GM12878 (cell line): ENCODE results near the gene CEP19. TPM values are rescaled to one million over a fixed set of nuclear protein-coding genes. Genes with fewer than 3 reads are reported as not detected.

Experiments used
- BMI1 ChIP-seq: fragments of 450-650 bp; IDR thresholded peaks from 2 replicates; pipeline ENCODE4 v1.6.1; 2016; ENCODE audit warnings: mild to moderate bottlenecking, moderate library complexity, borderline replicate concordance
- BRCA1 ChIP-seq: IDR thresholded peaks from 2 replicates; pipeline ENCODE4 v1.6.1; 2011; ENCODE audit warnings: low read depth, low read length, improper control_type of control experiment
- CHD4 ChIP-seq: fragments of 200-600 bp; sonication (generic); IDR thresholded peaks from 2 replicates; pipeline ENCODE4 v1.6.1; 2016; ENCODE audit warnings: mild to moderate bottlenecking
- CREB1 ChIP-seq: IDR thresholded peaks from 2 replicates; pipeline ENCODE4 v1.6.1; 2012; ENCODE audit warnings: low read depth, mild to moderate bottlenecking, inconsistent platforms
- ESRRA ChIP-seq: IDR thresholded peaks from 2 replicates; pipeline ENCODE4 v1.6.1; 2012; ENCODE audit warnings: mild to moderate bottlenecking, low read length, improper control_type of control experiment
- GATAD2B ChIP-seq: fragments of 450-650 bp; conservative IDR thresholded peaks from 2 replicates; pipeline ENCODE4 v1.6.1; 2017; ENCODE audit warnings: low read depth, mild to moderate bottlenecking, moderate library complexity
- HDGF ChIP-seq: fragments of 450-650 bp; IDR thresholded peaks from 2 replicates; pipeline ENCODE4 v1.6.1; 2016; ENCODE audit warnings: antibody characterized with exemption
- IRF4 ChIP-seq: IDR thresholded peaks from 2 replicates; pipeline ENCODE4 v1.6.1; 2011; ENCODE audit warnings: low read depth, low read length
- KAT2A ChIP-seq: conservative IDR thresholded peaks from 2 replicates; pipeline ENCODE4 v1.6.1; 2011; ENCODE audit warnings: low read depth, low read length; ENCODE audit not compliant: control insufficient read depth
- MYB ChIP-seq: fragments of 150-350 bp; IDR thresholded peaks from 2 replicates; pipeline ENCODE4 v1.6.1; 2014; ENCODE audit warnings: mild to moderate bottlenecking, low read depth, low read length, borderline replicate concordance
- NFYA ChIP-seq: IDR thresholded peaks from 2 replicates; pipeline ENCODE4 v1.6.1; 2011; ENCODE audit warnings: low read depth, mild to moderate bottlenecking, low read length, improper control_type of control experiment, borderline replicate concordance
- PAX8 ChIP-seq: fragments of 450-650 bp; IDR thresholded peaks from 2 replicates; pipeline ENCODE4 v1.6.1; 2017; ENCODE audit warnings: mild to moderate bottlenecking, moderate library complexity
- POLR2AphosphoS5 ChIP-seq: IDR thresholded peaks from 2 replicates; pipeline ENCODE4 v1.6.1; 2011; ENCODE audit warnings: mild to moderate bottlenecking, low read length, inconsistent platforms
- RBBP5 ChIP-seq: fragments of 200-600 bp; sonication (generic); conservative IDR thresholded peaks from 2 replicates; pipeline ENCODE4 v1.6.1; 2016
- RCOR1 ChIP-seq: conservative IDR thresholded peaks from 2 replicates; pipeline ENCODE4 v1.6.1; 2012; ENCODE audit warnings: low read depth, low read length, improper control_type of control experiment
- SMC3 ChIP-seq: IDR thresholded peaks from 2 replicates; pipeline ENCODE4 v1.6.1; 2011; ENCODE audit warnings: low read length, improper control_type of control experiment, borderline replicate concordance
- SREBF1 ChIP-seq: IDR thresholded peaks from 2 replicates; pipeline ENCODE4 v1.6.1; 2012; ENCODE audit warnings: mild to moderate bottlenecking, low read length
- STAT1 ChIP-seq: fragments of 450-650 bp; conservative IDR thresholded peaks from 2 replicates; pipeline ENCODE4 v1.6.1; 2014; ENCODE audit warnings: antibody characterized with exemption, mild to moderate bottlenecking
- SUZ12 ChIP-seq: fragments of 200-600 bp; sonication (generic); IDR thresholded peaks from one replicate; pipeline ENCODE4 v1.6.1; 2018; ENCODE audit warnings: antibody characterized with exemption, mild to moderate bottlenecking; ENCODE audit not compliant: unreplicated experiment
- TCF12 ChIP-seq: IDR thresholded peaks from 2 replicates; pipeline ENCODE4 v1.6.1; 2011; ENCODE audit warnings: low read depth, mild to moderate bottlenecking, low read length
- YY1 ChIP-seq: IDR thresholded peaks from 2 replicates; pipeline ENCODE4 v1.6.1; 2011; ENCODE audit warnings: low read depth, mild to moderate bottlenecking, low read length
- ZBED1 ChIP-seq: IDR thresholded peaks from 2 replicates; pipeline ENCODE4 v1.6.1; 2016; ENCODE audit warnings: borderline replicate concordance
- polyA plus RNA-seq, 11 experiments: library from polyadenylated mRNA; depleted of rRNA in 4 of 11; unstranded in 6 of 11; stranded (reverse) in 5 of 11; fragments of >200 nt; fragmentation: Nextera tagmentation in 4 of 11; fragmentation: Illumina TruSeq in 1 of 11; extraction: Ambion mirVana in 4 of 11; extraction: Trizol in 1 of 11; gene quantifications; 1 replicate in 1 of 11; 2 replicates in 10 of 11; pipeline versions ENCODE4 v1.2.1 to v1.2.3, GENCODE V29; 2011 to 2016; ENCODE audit warnings: inconsistent platforms in 2 of 11, missing spikeins in 2 of 11, low read depth in 1 of 11
- total RNA-seq, 4 experiments: library from RNA; depleted of rRNA in 3 of 4; stranded (reverse); fragments of >200 nt in 3 of 4; fragmentation: Illumina TruSeq in 1 of 4; extraction: Trizol in 1 of 4; gene quantifications; 2 replicates each; pipeline versions ENCODE4 v1.2.1 to v1.2.3, GENCODE V29; 2013 to 2021
- TF ChIP-seq, protein P1 (sequence below): fragments of 150-350 bp; IDR thresholded peaks from 2 replicates; pipeline ENCODE4 v1.6.1; 2016; ENCODE audit warnings: low read depth, low read length
- TF ChIP-seq, protein P2 (sequence below): fragments of 450-650 bp; IDR thresholded peaks from 2 replicates; pipeline ENCODE4 v1.6.1; 2018; ENCODE audit warnings: mild to moderate bottlenecking, low read depth, moderate library complexity; ENCODE audit not compliant: partially characterized antibody
- TF ChIP-seq, protein P3 (sequence below): fragments of 450-650 bp; IDR thresholded peaks from 2 replicates; pipeline ENCODE4 v1.6.1; 2016; ENCODE audit warnings: mild to moderate bottlenecking

The CEP19 gene
- total and polyA plus RNA-seq, 10 of the 15 experiments (the other 5 are each of a cell fraction or from before 2014, with no cell fraction given) = 1.9 to 5.9 (median 2.7) TPM

DNA sequence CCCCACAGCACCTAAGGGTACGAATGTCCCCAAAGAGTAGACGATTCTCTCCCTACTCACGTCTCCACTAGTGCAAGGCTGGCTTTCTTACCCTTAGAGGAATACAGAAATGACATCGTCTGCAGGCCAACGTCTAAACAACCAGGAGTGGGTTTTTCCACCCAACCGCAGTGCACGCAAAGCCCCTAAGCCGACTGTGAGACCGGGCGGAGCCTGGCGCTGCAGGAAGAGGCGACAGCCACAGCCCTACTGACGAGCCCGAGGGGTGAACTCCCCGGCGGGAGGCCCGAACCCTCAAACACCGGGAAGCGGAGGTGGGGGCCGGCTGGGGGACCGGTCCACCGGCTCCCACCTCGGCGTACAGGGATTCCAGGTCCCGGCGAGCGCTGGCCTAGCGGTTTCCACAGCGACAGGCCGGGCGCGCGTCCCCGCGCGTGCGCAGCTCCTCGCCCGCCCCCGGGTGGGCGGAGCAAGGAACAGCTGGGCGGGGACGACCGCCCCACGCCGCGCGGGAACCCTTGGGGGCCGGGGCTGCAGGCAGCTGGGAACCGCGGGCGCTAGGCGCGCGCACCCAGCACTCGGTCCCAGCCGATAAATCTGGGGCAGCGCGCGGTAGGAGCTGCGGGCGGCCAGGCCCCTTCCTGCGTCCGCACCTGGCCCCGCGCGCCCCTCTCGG lies at the start of gene CEP19, which contains the start of gene PIGX (continued):
- TF ChIP-seq, protein P1, sequence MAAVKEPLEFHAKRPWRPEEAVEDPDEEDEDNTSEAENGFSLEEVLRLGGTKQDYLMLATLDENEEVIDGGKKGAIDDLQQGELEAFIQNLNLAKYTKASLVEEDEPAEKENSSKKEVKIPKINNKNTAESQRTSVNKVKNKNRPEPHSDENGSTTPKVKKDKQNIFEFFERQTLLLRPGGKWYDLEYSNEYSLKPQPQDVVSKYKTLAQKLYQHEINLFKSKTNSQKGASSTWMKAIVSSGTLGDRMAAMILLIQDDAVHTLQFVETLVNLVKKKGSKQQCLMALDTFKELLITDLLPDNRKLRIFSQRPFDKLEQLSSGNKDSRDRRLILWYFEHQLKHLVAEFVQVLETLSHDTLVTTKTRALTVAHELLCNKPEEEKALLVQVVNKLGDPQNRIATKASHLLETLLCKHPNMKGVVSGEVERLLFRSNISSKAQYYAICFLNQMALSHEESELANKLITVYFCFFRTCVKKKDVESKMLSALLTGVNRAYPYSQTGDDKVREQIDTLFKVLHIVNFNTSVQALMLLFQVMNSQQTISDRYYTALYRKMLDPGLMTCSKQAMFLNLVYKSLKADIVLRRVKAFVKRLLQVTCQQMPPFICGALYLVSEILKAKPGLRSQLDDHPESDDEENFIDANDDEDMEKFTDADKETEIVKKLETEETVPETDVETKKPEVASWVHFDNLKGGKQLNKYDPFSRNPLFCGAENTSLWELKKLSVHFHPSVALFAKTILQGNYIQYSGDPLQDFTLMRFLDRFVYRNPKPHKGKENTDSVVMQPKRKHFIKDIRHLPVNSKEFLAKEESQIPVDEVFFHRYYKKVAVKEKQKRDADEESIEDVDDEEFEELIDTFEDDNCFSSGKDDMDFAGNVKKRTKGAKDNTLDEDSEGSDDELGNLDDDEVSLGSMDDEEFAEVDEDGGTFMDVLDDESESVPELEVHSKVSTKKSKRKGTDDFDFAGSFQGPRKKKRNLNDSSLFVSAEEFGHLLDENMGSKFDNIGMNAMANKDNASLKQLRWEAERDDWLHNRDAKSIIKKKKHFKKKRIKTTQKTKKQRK = no peak
- TF ChIP-seq CREB1 (peak; percentile 57; the same call in 1 of the 2 replicates), BMI1 (no peak), KAT2A (no peak), SMC3 (no peak), ZBED1 (no peak), RBBP5 (no peak), RCOR1 (no peak), MYB (no peak), GATAD2B (peak; percentile 98), POLR2AphosphoS5 (peak; percentile 57; the same call in 1 of the 2 replicates), NFYA (no peak), CHD4 (no peak), IRF4 (no peak), BRCA1 (no peak), STAT1 (peak; percentile 64; the same call in 1 of the 2 replicates), PAX8 (no peak), ESRRA (no peak), SUZ12 (no peak), SREBF1 (no peak), TCF12 (0 out of 2 replicates have a peak, but pooled peaks have one; percentile 59), YY1 (0 out of 2 replicates have a peak, but pooled peaks have one; percentile 2), HDGF (peak; percentile 64; the same call in 1 of the 2 replicates)
- TF ChIP-seq, protein P2, sequence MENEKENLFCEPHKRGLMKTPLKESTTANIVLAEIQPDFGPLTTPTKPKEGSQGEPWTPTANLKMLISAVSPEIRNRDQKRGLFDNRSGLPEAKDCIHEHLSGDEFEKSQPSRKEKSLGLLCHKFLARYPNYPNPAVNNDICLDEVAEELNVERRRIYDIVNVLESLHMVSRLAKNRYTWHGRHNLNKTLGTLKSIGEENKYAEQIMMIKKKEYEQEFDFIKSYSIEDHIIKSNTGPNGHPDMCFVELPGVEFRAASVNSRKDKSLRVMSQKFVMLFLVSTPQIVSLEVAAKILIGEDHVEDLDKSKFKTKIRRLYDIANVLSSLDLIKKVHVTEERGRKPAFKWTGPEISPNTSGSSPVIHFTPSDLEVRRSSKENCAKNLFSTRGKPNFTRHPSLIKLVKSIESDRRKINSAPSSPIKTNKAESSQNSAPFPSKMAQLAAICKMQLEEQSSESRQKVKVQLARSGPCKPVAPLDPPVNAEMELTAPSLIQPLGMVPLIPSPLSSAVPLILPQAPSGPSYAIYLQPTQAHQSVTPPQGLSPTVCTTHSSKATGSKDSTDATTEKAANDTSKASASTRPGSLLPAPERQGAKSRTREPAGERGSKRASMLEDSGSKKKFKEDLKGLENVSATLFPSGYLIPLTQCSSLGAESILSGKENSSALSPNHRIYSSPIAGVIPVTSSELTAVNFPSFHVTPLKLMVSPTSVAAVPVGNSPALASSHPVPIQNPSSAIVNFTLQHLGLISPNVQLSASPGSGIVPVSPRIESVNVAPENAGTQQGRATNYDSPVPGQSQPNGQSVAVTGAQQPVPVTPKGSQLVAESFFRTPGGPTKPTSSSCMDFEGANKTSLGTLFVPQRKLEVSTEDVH = no peak
- TF ChIP-seq, protein P3, sequence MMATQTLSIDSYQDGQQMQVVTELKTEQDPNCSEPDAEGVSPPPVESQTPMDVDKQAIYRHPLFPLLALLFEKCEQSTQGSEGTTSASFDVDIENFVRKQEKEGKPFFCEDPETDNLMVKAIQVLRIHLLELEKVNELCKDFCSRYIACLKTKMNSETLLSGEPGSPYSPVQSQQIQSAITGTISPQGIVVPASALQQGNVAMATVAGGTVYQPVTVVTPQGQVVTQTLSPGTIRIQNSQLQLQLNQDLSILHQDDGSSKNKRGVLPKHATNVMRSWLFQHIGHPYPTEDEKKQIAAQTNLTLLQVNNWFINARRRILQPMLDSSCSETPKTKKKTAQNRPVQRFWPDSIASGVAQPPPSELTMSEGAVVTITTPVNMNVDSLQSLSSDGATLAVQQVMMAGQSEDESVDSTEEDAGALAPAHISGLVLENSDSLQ = 0 out of 2 replicates have a peak, but pooled peaks have one; percentile 10
